Psoas muscle (tissue), 8 donors: Measurements from ENCODE around the gene ARAF. TPM values are rescaled to one million over a fixed set of nuclear protein-coding genes. Genes with fewer than 3 reads are reported as not detected.

ENCODE experiments used
- ATAC-seq, 4 donors: fragments of 200-7000 bp; cut with Tn5 transposase; one replicate each; pipeline ENCODE4 v1.9.1; 2020; ENCODE audit warnings: moderate library complexity in 3 of 4, mild to moderate bottlenecking in 2 of 4
- DNase-seq, 2 donors: peaks; one replicate each; pipeline ENCODE4 v3.0.0-alpha.2; 2020
- H3K27ac ChIP-seq: fragments of 200-600 bp; one replicate; pipeline ENCODE4 v1.8.0; 2022
- H3K27me3 ChIP-seq, 3 donors: fragments of 200-600 bp in 1 of 3; one replicate each; pipeline versions ENCODE4 v1.6.1 to v1.8.0; 2013 to 2022; ENCODE audit warnings: low read length in 2 of 3, mild to moderate bottlenecking in 2 of 3, moderate library complexity in 1 of 3; ENCODE audit not compliant: insufficient read depth in 3 of 3
- H3K36me3 ChIP-seq, 2 donors: fragments of 200-600 bp in 1 of 2; one replicate each; pipeline versions ENCODE4 v1.6.1 to v1.8.0; 2013 to 2022; ENCODE audit warnings: low read depth in 1 of 2, mild to moderate bottlenecking in 1 of 2, moderate library complexity in 1 of 2; ENCODE audit not compliant: insufficient read depth in 1 of 2
- H3K4me1 ChIP-seq: fragments of 200-600 bp; one replicate; pipeline ENCODE4 v1.8.0; 2022
- H3K4me3 ChIP-seq: fragments of 200-600 bp; one replicate; pipeline ENCODE4 v1.8.0; 2022; ENCODE audit warnings: mild to moderate bottlenecking
- H3K9me3 ChIP-seq: fragments of 200-600 bp; one replicate; pipeline ENCODE4 v1.8.0; 2022
- CTCF ChIP-seq: fragments of 200-600 bp; IDR thresholded peaks from one replicate; pipeline ENCODE4 v1.8.0; 2022; ENCODE audit warnings: antibody characterized with exemption
- WGBS, 3 donors: extraction: QIAGEN DNeasy Blood & Tissue Kit; methylation state at CpG; one replicate each; pipeline versions ENCODE4 v1.1.6 to v1.1.7; 2013; 5-methylcytosine and 5-hydroxymethylcytosine counted together
- intact Hi-C, 2 donors: fragments of 100-400 bp; cut with DNase I; formaldehyde crosslinking; loops; one replicate each; pipeline versions ENCODE4 v1.11.0 to v1.14.2; 2022
- polyA plus RNA-seq, 3 donors: library from polyadenylated mRNA; stranded (reverse); fragments of 200-250 nt; gene quantifications; one replicate each; pipeline ENCODE4 v1.2.3, GENCODE V29; 2013
- total RNA-seq, 4 donors: library from RNA; stranded (reverse); fragmentation: NEBNext Ultra II Directional in 2 of 4; extraction: Animal tissue kit (Norgen Biotek cat#: 25700) in 2 of 4; gene quantifications; one replicate each; pipeline versions ENCODE4 v1.2.1 to v1.2.4, GENCODE V29; 2021 to 2023
- donor health status: healthy with polysubstance abuse.
- donor health status: DM: no; HTN: no; CAD: no; lungs with moderate emphysema.
- donor health status: Bipolar disorder and iron deficiency.
- donor health status: healthy.
- donor health status: DM: yes; HTN: yes; CAD: no.
- donor health status: DM: no; HTN: no; CAD: no.
- donor health status: DM: no; HTN: no; CAD: no.
- donor health status: DM: yes; HTN: yes; CAD: no.

Gene ARAF
- total and polyA plus RNA-seq, 7 donors, result 54.3 to 118 (median 101) TPM

GRCh38 chrX:47566841-47567240 is 5.8 kb downstream of the ARAF start:
- Histone ChIP-seq H3K9me3 (no peaks in the 10 kb centered on the region), H3K27me3 (no peaks in the 10 kb centered on the region), H3K4me1 (no peaks in the 10 kb centered on the region), H3K4me3 (no peak overlapping the region), H3K27ac (no peak overlapping the region), H3K36me3 (peaks cover 5 to 76% of the 10 kb centered on the region in 2 donors)
- WGBS, 3 donors, result 79 to 83% (median 83%) methylated on average over 10 to 11 of the region's 11 CpGs
- TF ChIP-seq CTCF, result no peak
- DNase-seq, result no peak
- no peak for ATAC-seq
- intact Hi-C loops, result no loop called here

DNA sequence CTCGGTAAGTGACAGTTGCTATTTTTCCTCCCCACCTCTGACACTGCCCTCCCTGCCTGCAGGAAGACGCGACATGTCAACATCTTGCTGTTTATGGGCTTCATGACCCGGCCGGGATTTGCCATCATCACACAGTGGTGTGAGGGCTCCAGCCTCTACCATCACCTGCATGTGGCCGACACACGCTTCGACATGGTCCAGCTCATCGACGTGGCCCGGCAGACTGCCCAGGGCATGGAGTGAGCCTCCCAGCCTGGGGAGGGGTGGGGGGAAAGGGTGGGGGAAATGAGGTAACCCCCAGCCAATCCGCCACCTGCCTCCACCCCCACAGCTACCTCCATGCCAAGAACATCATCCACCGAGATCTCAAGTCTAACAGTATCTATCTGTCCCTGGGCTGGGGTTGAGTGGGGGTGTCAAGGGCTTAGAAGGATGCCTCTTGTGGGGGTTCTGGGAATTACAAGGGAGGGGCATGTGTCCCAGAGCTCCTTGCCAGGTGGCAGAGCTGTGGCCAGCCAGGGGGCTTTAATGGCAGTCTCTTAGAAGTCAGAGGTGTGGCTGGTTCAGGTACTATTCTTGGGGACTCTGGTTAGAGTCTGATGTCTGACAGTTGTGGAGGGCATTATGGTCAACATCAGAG is 7.8 kb downstream of the ARAF start:
- peak; percentile 20 for TF ChIP-seq CTCF
- WGBS, 3 donors, result 87 to 89% (median 87%) methylated on average over 13 of the region's 13 CpGs
- peaks cover 0 to 4% (median 0%) of the 10 kb centered on the region in 3 donors for H3K27me3 ChIP-seq
- ATAC-seq (peak in 2 of 4 donors; percentile 35 to 48), DNase-seq (no peak)
- peaks cover 0 to 74% of the 10 kb centered on the region in 2 donors for H3K36me3 ChIP-seq
- H3K4me3 ChIP-seq, result no peak overlapping the region
- intact Hi-C loops, result no loop called here
- no peak overlapping the region for H3K27ac ChIP-seq
- no peaks in the 10 kb centered on the region for H3K9me3 ChIP-seq
- no peaks in the 10 kb centered on the region for H3K4me1 ChIP-seq

GRCh38 chrX:47570794-47571193 is 9.8 kb downstream of the ARAF start:
- intact Hi-C loops, result no loop called here
- 88 to 96% (median 95%) methylated on average over 7 to 8 of the region's 8 CpGs for WGBS, 3 donors

GRCh38 chrX:47571215-47571614 is 10.2 kb downstream of the ARAF start:
- intact Hi-C loops, result no loop called here
- no peak for TF ChIP-seq CTCF
- DNase-seq (no peak), ATAC-seq (no peak)
- Histone ChIP-seq H3K27ac (no peak overlapping the region), H3K4me1 (no peaks in the 10 kb centered on the region), H3K36me3 (peaks cover 0 to 49% of the 10 kb centered on the region in 2 donors), H3K27me3 (peaks cover 0 to 8% (median 1%) of the 10 kb centered on the region in 3 donors), H3K9me3 (no peaks in the 10 kb centered on the region), H3K4me3 (no peak overlapping the region)
- WGBS, 3 donors, result 84 to 95% (median 87%) methylated on average over 10 to 11 of the region's 11 CpGs

More at GRCh38 chrX:47570794-47571193, 9.8 kb downstream of the ARAF start:
- H3K9me3 ChIP-seq, result no peaks in the 10 kb centered on the region
- H3K27ac ChIP-seq, result no peak overlapping the region
- H3K4me3 ChIP-seq, result no peak overlapping the region
- no peak for TF ChIP-seq CTCF
- H3K27me3 ChIP-seq, result peaks cover 0 to 4% (median 1%) of the 10 kb centered on the region in 3 donors
- no peak for DNase-seq
- no peaks in the 10 kb centered on the region for H3K4me1 ChIP-seq
- H3K36me3 ChIP-seq, result peaks cover 0 to 54% of the 10 kb centered on the region in 2 donors
- no peak for ATAC-seq

- no peak for TF ChIP-seq CTCF
- H3K27me3 ChIP-seq, result peaks cover 0 to 11% (median 1%) of the 10 kb centered on the region in 3 donors
- H3K9me3 ChIP-seq, result no peaks in the 10 kb centered on the region
- DNase-seq (no peak), ATAC-seq (no peak)
- intact Hi-C loops, result no loop called here
- H3K4me3 ChIP-seq, result no peak overlapping the region
- peaks cover 0 to 43% of the 10 kb centered on the region in 2 donors for H3K36me3 ChIP-seq
- 88 to 91% (median 89%) methylated on average over 13 of the region's 13 CpGs for WGBS, 3 donors
- H3K27ac ChIP-seq, result no peak overlapping the region
- no peaks in the 10 kb centered on the region for H3K4me1 ChIP-seq
Observed at GRCh38 chrX:47571896-47572295, 10.9 kb downstream of the ARAF start.
